Tibial artery (tissue), 4 donors: Measurements from ENCODE around the gene SMC1B.

Source experiments
- DNase-seq, 2 donors: peaks; one replicate each; pipeline ENCODE4 v3.0.0-alpha.2; 2019
- H3K27ac ChIP-seq, 2 donors: fragments of 200-600 bp; sonication (generic) in 1 of 2; 1 replicate in 1 of 2; 2 replicates in 1 of 2; pipeline ENCODE4 v1.5.1; 2018 to 2019; ENCODE audit warnings: mild to moderate bottlenecking in 1 of 2
- H3K27me3 ChIP-seq, 2 donors: fragments of 200-600 bp; sonication (generic) in 1 of 2; one replicate each; pipeline versions ENCODE4 v1.5.1 to v1.6.0; 2016 to 2019
- H3K36me3 ChIP-seq, 3 donors: fragments of 200-600 bp; sonication (generic) in 2 of 3; one replicate each; pipeline ENCODE4 v1.5.1; 2016 to 2019; ENCODE audit warnings: mild to moderate bottlenecking in 2 of 3
- H3K4me1 ChIP-seq, 4 donors: fragments of 200-600 bp; sonication (generic) in 2 of 4; 1 replicate in 3 of 4; 2 replicates in 1 of 4; pipeline ENCODE4 v1.5.1; 2016 to 2019
- H3K4me3 ChIP-seq, 2 donors: fragments of 200-600 bp; sonication (generic) in 1 of 2; 1 replicate in 1 of 2; 2 replicates in 1 of 2; pipeline ENCODE4 v1.5.1; 2018 to 2019; ENCODE audit warnings: mild to moderate bottlenecking in 2 of 2
- H3K9me3 ChIP-seq, 3 donors: fragments of 200-600 bp; sonication (generic) in 1 of 3; one replicate each; pipeline ENCODE4 v1.5.1; 2016 to 2019
- intact Hi-C: fragments of 100-400 bp; cut with DNase I; formaldehyde crosslinking; loops from one replicate; pipeline ENCODE4 v1.15.0; 2023; ENCODE audit warnings: low total_unique reads
- TF ChIP-seq, protein P1 (sequence below), 2 experiments: fragments of 200-600 bp in 1 of 2; fragments of 450-650 bp in 1 of 2; IDR thresholded peaks; one replicate each; pipeline ENCODE4 v1.5.1; 2017 to 2019; ENCODE audit warnings: antibody characterized with exemption in 2 of 2, mild to moderate bottlenecking in 1 of 2, moderate library complexity in 1 of 2

Gene SMC1B

GRCh38 chr22:45458532-45458931 is 45.1 kb upstream of the SMC1B start:
- TF ChIP-seq, protein P1, sequence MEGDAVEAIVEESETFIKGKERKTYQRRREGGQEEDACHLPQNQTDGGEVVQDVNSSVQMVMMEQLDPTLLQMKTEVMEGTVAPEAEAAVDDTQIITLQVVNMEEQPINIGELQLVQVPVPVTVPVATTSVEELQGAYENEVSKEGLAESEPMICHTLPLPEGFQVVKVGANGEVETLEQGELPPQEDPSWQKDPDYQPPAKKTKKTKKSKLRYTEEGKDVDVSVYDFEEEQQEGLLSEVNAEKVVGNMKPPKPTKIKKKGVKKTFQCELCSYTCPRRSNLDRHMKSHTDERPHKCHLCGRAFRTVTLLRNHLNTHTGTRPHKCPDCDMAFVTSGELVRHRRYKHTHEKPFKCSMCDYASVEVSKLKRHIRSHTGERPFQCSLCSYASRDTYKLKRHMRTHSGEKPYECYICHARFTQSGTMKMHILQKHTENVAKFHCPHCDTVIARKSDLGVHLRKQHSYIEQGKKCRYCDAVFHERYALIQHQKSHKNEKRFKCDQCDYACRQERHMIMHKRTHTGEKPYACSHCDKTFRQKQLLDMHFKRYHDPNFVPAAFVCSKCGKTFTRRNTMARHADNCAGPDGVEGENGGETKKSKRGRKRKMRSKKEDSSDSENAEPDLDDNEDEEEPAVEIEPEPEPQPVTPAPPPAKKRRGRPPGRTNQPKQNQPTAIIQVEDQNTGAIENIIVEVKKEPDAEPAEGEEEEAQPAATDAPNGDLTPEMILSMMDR (IDR thresholded peaks at IDR 0.05): no peak

GRCh38 chr22:45456811-45457210 is 43.4 kb upstream of the SMC1B start:
- intact Hi-C loops: no loop called here
- TF ChIP-seq, protein P1 (IDR thresholded peaks at IDR 0.05): no peak
- Histone ChIP-seq H3K9me3 (no peaks in the 10 kb centered on the region), H3K36me3 (no peaks in the 10 kb centered on the region), H3K4me1 (peaks cover 0 to 21% (median 3%) of the 10 kb centered on the region in 4 donors), H3K27me3 (no peaks in the 10 kb centered on the region), H3K27ac (no peak overlapping the region), H3K4me3 (no peak overlapping the region)
- DNase-seq: no peak

More at GRCh38 chr22:45458532-45458931, 45.1 kb upstream of the SMC1B start:
- H3K27ac ChIP-seq: no peak overlapping the region
- H3K9me3 ChIP-seq: no peaks in the 10 kb centered on the region
- peaks cover 0 to 5% (median 0%) of the 10 kb centered on the region in 4 donors for H3K4me1 ChIP-seq
- DNase-seq: no peak
- H3K4me3 ChIP-seq: no peak overlapping the region
- H3K27me3 ChIP-seq: no peaks in the 10 kb centered on the region
- no peaks in the 10 kb centered on the region for H3K36me3 ChIP-seq
- intact Hi-C loops: no loop called here

- H3K27me3 ChIP-seq: no peaks in the 10 kb centered on the region
- H3K4me3 ChIP-seq: no peak overlapping the region
- intact Hi-C loops: no loop called here
- no peaks in the 10 kb centered on the region for H3K9me3 ChIP-seq
- no peaks in the 10 kb centered on the region for H3K36me3 ChIP-seq
- DNase-seq: no peak
- TF ChIP-seq, protein P1 (IDR thresholded peaks at IDR 0.05): no peak
- H3K27ac ChIP-seq: no peak overlapping the region
- peaks cover 0 to 28% (median 13%) of the 10 kb centered on the region in 4 donors for H3K4me1 ChIP-seq
These were observed 42.2 kb upstream of the SMC1B start for GRCh38 chr22:45455621-45456020.

- Histone ChIP-seq H3K36me3 (no peaks in the 10 kb centered on the region), H3K9me3 (no peaks in the 10 kb centered on the region), H3K4me3 (no peak overlapping the region), H3K27ac (no peak overlapping the region), H3K27me3 (no peaks in the 10 kb centered on the region), H3K4me1 (peaks cover 0 to 32% (median 16%) of the 10 kb centered on the region in 4 donors)
- no peak for DNase-seq
- TF ChIP-seq, protein P1 (IDR thresholded peaks at IDR 0.05): no peak
- intact Hi-C loops: no loop called here
These were observed 41.8 kb upstream of the SMC1B start for GRCh38 chr22:45455212-45455611.

DNA sequence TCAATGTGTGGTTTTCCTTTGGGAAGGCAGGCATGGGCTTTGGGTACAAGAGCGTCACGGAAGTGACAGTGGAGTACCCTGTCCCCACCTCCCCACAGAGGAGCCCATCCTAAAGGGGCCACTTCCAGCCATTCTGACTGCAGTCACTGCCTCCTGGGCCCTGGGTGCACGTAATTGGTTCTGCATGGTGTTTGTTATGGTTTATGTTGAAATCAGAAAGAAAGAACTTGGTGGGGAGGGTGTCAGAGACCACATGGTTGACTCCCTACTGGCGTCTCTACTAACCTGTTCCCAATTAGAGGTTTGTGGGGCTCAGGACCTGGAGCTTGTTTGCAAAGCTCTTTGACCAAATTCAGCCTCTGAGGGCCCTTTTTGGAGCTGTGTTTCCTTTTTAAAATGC is 40.9 kb upstream of the SMC1B start:
- Histone ChIP-seq H3K27me3 (no peaks in the 10 kb centered on the region), H3K4me3 (no peak overlapping the region), H3K27ac (no peak overlapping the region), H3K36me3 (no peaks in the 10 kb centered on the region), H3K4me1 (peaks cover 0 to 41% (median 24%) of the 10 kb centered on the region in 4 donors), H3K9me3 (no peaks in the 10 kb centered on the region)
- intact Hi-C loops: no loop called here
- TF ChIP-seq, protein P1 (IDR thresholded peaks at IDR 0.05): no peak
- no peak for DNase-seq

DNA sequence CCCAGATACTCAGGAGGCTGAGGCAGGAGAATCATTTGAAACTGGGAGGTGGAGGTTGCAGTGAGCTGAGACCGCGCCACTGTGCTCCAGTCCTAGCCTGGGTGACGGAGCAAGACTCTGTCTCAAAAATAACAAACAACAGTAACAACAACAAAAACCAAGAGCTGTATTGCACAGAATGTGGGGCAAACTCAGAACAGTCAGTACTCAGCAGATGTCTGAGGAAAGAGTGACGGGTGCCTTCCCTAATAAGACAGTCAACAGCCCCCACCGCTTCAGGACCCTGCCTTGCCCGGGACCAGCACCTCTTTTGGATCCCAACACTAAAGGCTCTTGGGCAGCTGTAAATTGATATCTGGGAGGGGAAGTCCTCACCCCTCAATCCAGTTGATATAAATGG is 40.4 kb upstream of the SMC1B start:
- Histone ChIP-seq H3K27me3 (no peaks in the 10 kb centered on the region), H3K36me3 (no peaks in the 10 kb centered on the region), H3K4me3 (no peak overlapping the region), H3K9me3 (no peaks in the 10 kb centered on the region), H3K4me1 (peaks cover 0 to 46% (median 27%) of the 10 kb centered on the region in 4 donors), H3K27ac (peak overlapping the region in 1 of 2 donors; percentile 71)
- intact Hi-C loops: no loop called here
- TF ChIP-seq, protein P1 (IDR thresholded peaks at IDR 0.05): no peak
- no peak for DNase-seq
